Measurements from ENCODE around the gene ERCC2.
"Not testable (repeated sequence)": the region's sequence is repeated elsewhere in the genome, so short reads cannot be mapped to it uniquely, and the experiment has no call there.

Gene ERCC2

GRCh38 chr19:45408121-45408520, 37.7 kb upstream of the ERCC2 start:
- DNase-seq (ENCODE audit: low read depth, low spot score): no peak
- WGBS (ENCODE audit: insufficient coverage, insufficient read length): no CpG with 5 or more reads among the region's 8 CpGs
- Histone ChIP-seq H3K27ac (ENCODE audit: low read length) (no peak overlapping the region), H3K4me1 (ENCODE audit: control insufficient read depth, insufficient read depth, low read length) (no peaks in the 10 kb centered on the region), H3K4me3 (ENCODE audit: low read length) (no peak overlapping the region), H3K9me3 (ENCODE audit: control insufficient read depth, insufficient read depth, low read length) (no peaks in the 10 kb centered on the region), H3K27me3 (ENCODE audit: control insufficient read depth, insufficient read depth, low read length) (no peaks in the 10 kb centered on the region), H3K36me3 (ENCODE audit: control insufficient read depth, insufficient read depth, low read length) (peaks cover 6% of the 10 kb centered on the region)

GRCh38 chr19:45407585-45407984, 37.2 kb upstream of the ERCC2 start:
- not testable (repeated sequence) for DNase-seq (ENCODE audit: low read depth, low spot score); H3K27ac ChIP-seq (ENCODE audit: low read length)
- no CpG with 5 or more reads among the region's 5 CpGs for WGBS (ENCODE audit: insufficient coverage, insufficient read length)

GRCh38 chr19:45407091-45407375, 36.7 kb upstream of the ERCC2 start:
- Histone ChIP-seq H3K27ac (ENCODE audit: low read length) (no peak overlapping the region), H3K4me3 (ENCODE audit: low read length) (peak overlapping the region; percentile 93), H3K27me3 (ENCODE audit: control insufficient read depth, insufficient read depth, low read length) (no peaks in the 10 kb centered on the region), H3K9me3 (ENCODE audit: control insufficient read depth, insufficient read depth, low read length) (no peaks in the 10 kb centered on the region), H3K4me1 (ENCODE audit: control insufficient read depth, insufficient read depth, low read length) (no peaks in the 10 kb centered on the region), H3K36me3 (ENCODE audit: control insufficient read depth, insufficient read depth, low read length) (peaks cover 6% of the 10 kb centered on the region)
- WGBS (ENCODE audit: insufficient coverage, insufficient read length): no CpG with 5 or more reads among the region's 10 CpGs
- no peak for DNase-seq (ENCODE audit: low read depth, low spot score)

More at GRCh38 chr19:45407585-45407984, 37.2 kb upstream of the ERCC2 start:
- H3K27me3 ChIP-seq (ENCODE audit: control insufficient read depth, insufficient read depth, low read length); H3K4me1 ChIP-seq (ENCODE audit: control insufficient read depth, insufficient read depth, low read length); H3K36me3 ChIP-seq (ENCODE audit: control insufficient read depth, insufficient read depth, low read length); H3K9me3 ChIP-seq (ENCODE audit: control insufficient read depth, insufficient read depth, low read length); H3K4me3 ChIP-seq (ENCODE audit: low read length): not testable (repeated sequence)

- Histone ChIP-seq H3K36me3 (ENCODE audit: control insufficient read depth, insufficient read depth, low read length) (peaks cover 6% of the 10 kb centered on the region), H3K27me3 (ENCODE audit: control insufficient read depth, insufficient read depth, low read length) (no peaks in the 10 kb centered on the region), H3K9me3 (ENCODE audit: control insufficient read depth, insufficient read depth, low read length) (no peaks in the 10 kb centered on the region), H3K27ac (ENCODE audit: low read length) (no peak within 1 kb of the TSS), H3K4me3 (ENCODE audit: low read length) (peak within 1 kb of the TSS; percentile 93), H3K4me1 (ENCODE audit: control insufficient read depth, insufficient read depth, low read length) (no peaks in the 10 kb centered on the region)
- DNase-seq (ENCODE audit: low read depth, low spot score): no peak
- WGBS (ENCODE audit: insufficient coverage, insufficient read length): no CpG with 5 or more reads among the region's 51 CpGs
Measured at GRCh38 chr19:45406226-45407090, 36.1 kb upstream of the ERCC2 start, which contains the start of gene POLR1G. POLR1G (plus strand) TSS chr19:45406644; CDS start chr19:45406697, 53 bp downstream.

GRCh38 chr19:45405435-45406225, 35.3 kb upstream of the ERCC2 start:
- no CpG with 5 or more reads among the region's 48 CpGs for WGBS (ENCODE audit: insufficient coverage, insufficient read length)
- no peaks in the 10 kb centered on the region for H3K27me3 ChIP-seq (ENCODE audit: control insufficient read depth, insufficient read depth, low read length)
- H3K9me3 ChIP-seq (ENCODE audit: control insufficient read depth, insufficient read depth, low read length): no peaks in the 10 kb centered on the region
- peaks cover 6% of the 10 kb centered on the region for H3K36me3 ChIP-seq (ENCODE audit: control insufficient read depth, insufficient read depth, low read length)
- peak overlapping the region; percentile 93; the same call in 1 of the 2 replicates for H3K4me3 ChIP-seq (ENCODE audit: low read length)
- no peak for DNase-seq (ENCODE audit: low read depth, low spot score)
- no peaks in the 10 kb centered on the region for H3K4me1 ChIP-seq (ENCODE audit: control insufficient read depth, insufficient read depth, low read length)
- no peak overlapping the region for H3K27ac ChIP-seq (ENCODE audit: low read length)

GRCh38 chr19:45404557-45405434, 34.4 kb upstream of the ERCC2 start, which contains the start of gene PPP1R13L:
PPP1R13L (minus strand) TSS chr19:45405069; CDS start chr19:45398318, 6,751 bp downstream.
- Histone ChIP-seq H3K9me3 (ENCODE audit: control insufficient read depth, insufficient read depth, low read length) (no peaks in the 10 kb centered on the region), H3K4me1 (ENCODE audit: control insufficient read depth, insufficient read depth, low read length) (no peaks in the 10 kb centered on the region), H3K36me3 (ENCODE audit: control insufficient read depth, insufficient read depth, low read length) (peaks cover 6% of the 10 kb centered on the region), H3K27me3 (ENCODE audit: control insufficient read depth, insufficient read depth, low read length) (no peaks in the 10 kb centered on the region), H3K4me3 (ENCODE audit: low read length) (peak within 1 kb of the TSS; percentile 93; the same call in 1 of the 2 replicates), H3K27ac (ENCODE audit: low read length) (no peak within 1 kb of the TSS)
- WGBS (ENCODE audit: insufficient coverage, insufficient read length): no CpG with 5 or more reads among the region's 46 CpGs
- no peak for DNase-seq (ENCODE audit: low read depth, low spot score)

- H3K27ac ChIP-seq (ENCODE audit: low read length): no peak overlapping the region
- WGBS (ENCODE audit: insufficient coverage, insufficient read length): no CpG with 5 or more reads among the region's 25 CpGs
- H3K27me3 ChIP-seq (ENCODE audit: control insufficient read depth, insufficient read depth, low read length): no peaks in the 10 kb centered on the region
- peak overlapping the region; percentile 93; the same call in 1 of the 2 replicates for H3K4me3 ChIP-seq (ENCODE audit: low read length)
- no peak for DNase-seq (ENCODE audit: low read depth, low spot score)
- no peaks in the 10 kb centered on the region for H3K4me1 ChIP-seq (ENCODE audit: control insufficient read depth, insufficient read depth, low read length)
- H3K36me3 ChIP-seq (ENCODE audit: control insufficient read depth, insufficient read depth, low read length): peaks cover 5% of the 10 kb centered on the region
- H3K9me3 ChIP-seq (ENCODE audit: control insufficient read depth, insufficient read depth, low read length): no peaks in the 10 kb centered on the region
Measured at GRCh38 chr19:45403781-45404556, 33.6 kb upstream of the ERCC2 start.

- DNase-seq (ENCODE audit: low read depth, low spot score): no peak
- Histone ChIP-seq H3K4me1 (ENCODE audit: control insufficient read depth, insufficient read depth, low read length) (no peaks in the 10 kb centered on the region), H3K4me3 (ENCODE audit: low read length) (no peak overlapping the region), H3K27me3 (ENCODE audit: control insufficient read depth, insufficient read depth, low read length) (no peaks in the 10 kb centered on the region), H3K27ac (ENCODE audit: low read length) (no peak overlapping the region), H3K36me3 (ENCODE audit: control insufficient read depth, insufficient read depth, low read length) (no peaks in the 10 kb centered on the region), H3K9me3 (ENCODE audit: control insufficient read depth, insufficient read depth, low read length) (no peaks in the 10 kb centered on the region)
- WGBS (ENCODE audit: insufficient coverage, insufficient read length): no CpG with 5 or more reads among the region's 4 CpGs
Measured at GRCh38 chr19:45403272-45403671, 32.9 kb upstream of the ERCC2 start.

GRCh38 chr19:45402298-45403061, 32.1 kb upstream of the ERCC2 start:
- no peaks in the 10 kb centered on the region for H3K9me3 ChIP-seq (ENCODE audit: control insufficient read depth, insufficient read depth, low read length)
- H3K27ac ChIP-seq (ENCODE audit: low read length): no peak overlapping the region
- H3K4me1 ChIP-seq (ENCODE audit: control insufficient read depth, insufficient read depth, low read length): peaks cover 4% of the 10 kb centered on the region; the same call in 1 of the 2 replicates
- H3K36me3 ChIP-seq (ENCODE audit: control insufficient read depth, insufficient read depth, low read length): no peaks in the 10 kb centered on the region
- peak overlapping the region; percentile 16; the same call in 1 of the 2 replicates for H3K4me3 ChIP-seq (ENCODE audit: low read length)
- WGBS (ENCODE audit: insufficient coverage, insufficient read length): no CpG with 5 or more reads among the region's 40 CpGs
- no peaks in the 10 kb centered on the region; the same call in 1 of the 2 replicates for H3K27me3 ChIP-seq (ENCODE audit: control insufficient read depth, insufficient read depth, low read length)
- no peak for DNase-seq (ENCODE audit: low read depth, low spot score)

Measured in iPS DF 6.9 (cell line).